Measurements from ENCODE around the gene GRIA4.

DNA sequence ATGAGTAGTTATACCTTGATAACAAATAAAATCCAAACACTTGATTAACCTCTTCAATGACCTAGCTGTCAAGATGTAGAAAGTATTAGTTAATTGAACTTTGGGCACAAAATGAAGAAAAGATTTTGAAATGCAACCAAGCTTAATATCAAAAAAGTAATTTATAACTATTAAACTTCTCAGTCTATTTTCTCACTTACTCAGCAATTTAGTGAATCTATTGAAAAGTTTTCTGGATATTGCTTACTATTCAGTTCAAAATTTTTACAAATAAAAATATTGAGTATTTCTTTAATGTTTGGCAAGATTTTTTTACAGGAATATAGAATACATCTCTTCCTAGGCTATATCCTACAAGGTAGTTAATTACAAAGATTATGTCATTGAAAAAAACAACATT is 192.5 kb downstream of the GRIA4 start:
- TF ChIP-seq, protein P1, sequence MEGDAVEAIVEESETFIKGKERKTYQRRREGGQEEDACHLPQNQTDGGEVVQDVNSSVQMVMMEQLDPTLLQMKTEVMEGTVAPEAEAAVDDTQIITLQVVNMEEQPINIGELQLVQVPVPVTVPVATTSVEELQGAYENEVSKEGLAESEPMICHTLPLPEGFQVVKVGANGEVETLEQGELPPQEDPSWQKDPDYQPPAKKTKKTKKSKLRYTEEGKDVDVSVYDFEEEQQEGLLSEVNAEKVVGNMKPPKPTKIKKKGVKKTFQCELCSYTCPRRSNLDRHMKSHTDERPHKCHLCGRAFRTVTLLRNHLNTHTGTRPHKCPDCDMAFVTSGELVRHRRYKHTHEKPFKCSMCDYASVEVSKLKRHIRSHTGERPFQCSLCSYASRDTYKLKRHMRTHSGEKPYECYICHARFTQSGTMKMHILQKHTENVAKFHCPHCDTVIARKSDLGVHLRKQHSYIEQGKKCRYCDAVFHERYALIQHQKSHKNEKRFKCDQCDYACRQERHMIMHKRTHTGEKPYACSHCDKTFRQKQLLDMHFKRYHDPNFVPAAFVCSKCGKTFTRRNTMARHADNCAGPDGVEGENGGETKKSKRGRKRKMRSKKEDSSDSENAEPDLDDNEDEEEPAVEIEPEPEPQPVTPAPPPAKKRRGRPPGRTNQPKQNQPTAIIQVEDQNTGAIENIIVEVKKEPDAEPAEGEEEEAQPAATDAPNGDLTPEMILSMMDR (IDR thresholded peaks at IDR 0.05; ENCODE audit: low read depth, low read length, poor library complexity, severe bottlenecking) = no peak
- TF ChIP-seq EZH2phosphoT487 (IDR thresholded peaks at IDR 0.05; ENCODE audit: borderline replicate concordance, low read length) = no peak
